SU-DHL-6 (cell line): Measurements from ENCODE around the gene GSTO1.

Source experiments
- EZH2phosphoT487 ChIP-seq: fragments of 200-600 bp; sonication (generic), shearing (Covaris generic); conservative IDR thresholded peaks from 2 replicates; pipeline ENCODE4 v1.6.1; 2018; ENCODE audit warnings: mild to moderate bottlenecking, antibody characterized with exemption, low read length, moderate library complexity, mixed read lengths
- TF ChIP-seq, protein P1 (sequence below): fragments of 200-600 bp; sonication (generic); IDR thresholded peaks from one replicate; pipeline ENCODE4 v1.5.1; 2017; ENCODE audit warnings: antibody characterized with exemption, mild to moderate bottlenecking, low read length, moderate library complexity; ENCODE audit not compliant: insufficient read depth, poor library complexity, severe bottlenecking

DNA sequence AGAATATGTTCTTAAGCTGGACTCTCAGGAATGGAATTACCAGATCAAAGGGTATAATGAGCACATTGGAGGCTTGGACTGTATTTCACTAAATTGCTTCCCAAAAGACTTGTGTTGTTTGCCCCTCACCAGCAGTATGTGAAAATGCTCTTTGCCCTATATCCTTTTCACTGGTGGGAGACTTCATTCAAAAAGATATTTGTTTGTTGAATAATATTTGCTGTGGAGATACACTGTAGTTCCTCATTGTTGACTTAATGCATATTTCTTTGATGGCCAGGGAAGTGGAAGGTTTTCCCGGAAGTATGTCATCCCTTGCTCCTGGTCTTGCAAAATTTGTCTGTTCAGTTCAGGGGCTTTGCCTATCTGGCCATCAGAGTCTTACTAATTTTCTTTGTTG lies 33.7 kb downstream of the GSTO1 start:
- TF ChIP-seq, protein P1, sequence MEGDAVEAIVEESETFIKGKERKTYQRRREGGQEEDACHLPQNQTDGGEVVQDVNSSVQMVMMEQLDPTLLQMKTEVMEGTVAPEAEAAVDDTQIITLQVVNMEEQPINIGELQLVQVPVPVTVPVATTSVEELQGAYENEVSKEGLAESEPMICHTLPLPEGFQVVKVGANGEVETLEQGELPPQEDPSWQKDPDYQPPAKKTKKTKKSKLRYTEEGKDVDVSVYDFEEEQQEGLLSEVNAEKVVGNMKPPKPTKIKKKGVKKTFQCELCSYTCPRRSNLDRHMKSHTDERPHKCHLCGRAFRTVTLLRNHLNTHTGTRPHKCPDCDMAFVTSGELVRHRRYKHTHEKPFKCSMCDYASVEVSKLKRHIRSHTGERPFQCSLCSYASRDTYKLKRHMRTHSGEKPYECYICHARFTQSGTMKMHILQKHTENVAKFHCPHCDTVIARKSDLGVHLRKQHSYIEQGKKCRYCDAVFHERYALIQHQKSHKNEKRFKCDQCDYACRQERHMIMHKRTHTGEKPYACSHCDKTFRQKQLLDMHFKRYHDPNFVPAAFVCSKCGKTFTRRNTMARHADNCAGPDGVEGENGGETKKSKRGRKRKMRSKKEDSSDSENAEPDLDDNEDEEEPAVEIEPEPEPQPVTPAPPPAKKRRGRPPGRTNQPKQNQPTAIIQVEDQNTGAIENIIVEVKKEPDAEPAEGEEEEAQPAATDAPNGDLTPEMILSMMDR = no peak
- no peak for TF ChIP-seq EZH2phosphoT487
